K562 (cell line): ENCODE results near the gene DNAJB2. TPM values are rescaled to one million over a fixed set of nuclear protein-coding genes. Genes with fewer than 3 reads are reported as not detected.

ENCODE experiments used
- EGR1 ChIP-seq: fragments of 450-650 bp; conservative IDR thresholded peaks from 2 replicates; pipeline ENCODE4 v1.6.1; 2017; ENCODE audit warnings: mild to moderate bottlenecking
- ZNF253 ChIP-seq: fragments of 250-450 bp; sonication (Bioruptor Pico); conservative IDR thresholded peaks from 2 replicates; pipeline ENCODE4 v1.6.1; 2021; ENCODE audit warnings: mild to moderate bottlenecking
- polyA plus RNA-seq, 8 experiments: library from polyadenylated mRNA; depleted of rRNA in 4 of 8; stranded (reverse) in 5 of 8; unstranded in 3 of 8; fragments of >200 nt; fragmentation: Nextera tagmentation in 2 of 8; fragmentation: Illumina TruSeq in 1 of 8; extraction: Ambion mirVana in 2 of 8; extraction: Trizol in 1 of 8; gene quantifications; 2 replicates each; pipeline versions ENCODE4 v1.2.1 to v1.2.3, GENCODE V29; 2011 to 2014; ENCODE audit warnings: inconsistent platforms in 1 of 8, missing spikeins in 1 of 8
- total RNA-seq, 7 experiments: library from RNA; depleted of rRNA in 6 of 7; stranded (reverse); fragments of >200 nt in 6 of 7; fragmentation: Illumina TruSeq in 2 of 7; extraction: Trizol in 2 of 7; gene quantifications; 2 replicates each; pipeline versions ENCODE4 v1.2.1 to v1.2.3, GENCODE V29; 2011 to 2021; ENCODE audit warnings: low replicate concordance in 1 of 7
- TF ChIP-seq, protein P1 (sequence below): fragments of 450-650 bp; IDR thresholded peaks from 2 replicates; pipeline ENCODE4 v1.6.1; 2016; ENCODE audit warnings: mild to moderate bottlenecking, moderate library complexity
- TF ChIP-seq, protein P2 (sequence below): fragments of 250-450 bp; sonication (Bioruptor Pico); IDR thresholded peaks from 2 replicates; pipeline ENCODE4 v1.8.0; 2022; ENCODE audit warnings: moderate library complexity, mild to moderate bottlenecking, inconsistent platforms
- TF ChIP-seq, protein P3 (sequence below): IDR thresholded peaks from 3 replicates; pipeline ENCODE4 v1.6.1; 2011; ENCODE audit warnings: borderline replicate concordance, mild to moderate bottlenecking, moderate library complexity; ENCODE audit not compliant: insufficient read length; ENCODE audit errors: extremely low read depth
- TF ChIP-seq, protein P4 (sequence below): fragments of 450-650 bp; formaldehyde crosslinking; IDR thresholded peaks from 2 replicates; pipeline ENCODE4 v1.4.0; 2020; ENCODE audit warnings: mild to moderate bottlenecking, moderate library complexity

Gene DNAJB2
- total and polyA plus RNA-seq, 9 of the 15 experiments (the other 6 are each of a cell fraction or from before 2014, with no cell fraction given), result 0.08 to 3.0 (median 2.2) TPM; not detected in 1

DNA sequence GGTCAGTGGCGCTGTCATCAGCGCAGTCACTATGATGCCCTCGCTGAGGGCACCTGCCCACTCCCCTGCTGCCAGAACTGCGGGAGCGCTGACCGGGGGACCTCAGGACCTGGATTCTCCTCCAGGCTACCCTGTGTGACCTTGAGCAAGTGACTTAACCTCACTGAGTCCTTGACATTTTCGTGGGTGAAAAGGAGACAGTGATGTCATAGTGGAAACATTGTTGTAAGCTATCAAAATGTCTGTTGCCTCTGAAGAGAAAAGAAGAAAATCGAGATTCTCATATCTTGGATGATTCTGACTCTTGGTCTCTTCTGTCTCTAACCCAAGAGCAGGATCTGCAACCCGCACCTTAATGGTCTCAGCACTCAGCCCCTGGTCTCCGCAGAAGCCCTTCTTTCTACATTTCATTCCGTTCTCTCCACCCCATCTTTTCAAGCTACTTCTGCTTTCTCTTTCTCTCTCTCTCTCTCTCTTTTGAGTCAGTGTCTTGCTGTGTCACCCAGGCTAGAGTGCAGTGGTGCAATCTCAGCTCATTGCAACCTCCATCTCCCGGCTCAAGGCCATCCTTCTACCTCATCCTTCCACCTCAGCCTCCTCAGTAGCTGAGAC lies 24.5 kb upstream of the DNAJB2 start (continued):
- TF ChIP-seq, protein P1, sequence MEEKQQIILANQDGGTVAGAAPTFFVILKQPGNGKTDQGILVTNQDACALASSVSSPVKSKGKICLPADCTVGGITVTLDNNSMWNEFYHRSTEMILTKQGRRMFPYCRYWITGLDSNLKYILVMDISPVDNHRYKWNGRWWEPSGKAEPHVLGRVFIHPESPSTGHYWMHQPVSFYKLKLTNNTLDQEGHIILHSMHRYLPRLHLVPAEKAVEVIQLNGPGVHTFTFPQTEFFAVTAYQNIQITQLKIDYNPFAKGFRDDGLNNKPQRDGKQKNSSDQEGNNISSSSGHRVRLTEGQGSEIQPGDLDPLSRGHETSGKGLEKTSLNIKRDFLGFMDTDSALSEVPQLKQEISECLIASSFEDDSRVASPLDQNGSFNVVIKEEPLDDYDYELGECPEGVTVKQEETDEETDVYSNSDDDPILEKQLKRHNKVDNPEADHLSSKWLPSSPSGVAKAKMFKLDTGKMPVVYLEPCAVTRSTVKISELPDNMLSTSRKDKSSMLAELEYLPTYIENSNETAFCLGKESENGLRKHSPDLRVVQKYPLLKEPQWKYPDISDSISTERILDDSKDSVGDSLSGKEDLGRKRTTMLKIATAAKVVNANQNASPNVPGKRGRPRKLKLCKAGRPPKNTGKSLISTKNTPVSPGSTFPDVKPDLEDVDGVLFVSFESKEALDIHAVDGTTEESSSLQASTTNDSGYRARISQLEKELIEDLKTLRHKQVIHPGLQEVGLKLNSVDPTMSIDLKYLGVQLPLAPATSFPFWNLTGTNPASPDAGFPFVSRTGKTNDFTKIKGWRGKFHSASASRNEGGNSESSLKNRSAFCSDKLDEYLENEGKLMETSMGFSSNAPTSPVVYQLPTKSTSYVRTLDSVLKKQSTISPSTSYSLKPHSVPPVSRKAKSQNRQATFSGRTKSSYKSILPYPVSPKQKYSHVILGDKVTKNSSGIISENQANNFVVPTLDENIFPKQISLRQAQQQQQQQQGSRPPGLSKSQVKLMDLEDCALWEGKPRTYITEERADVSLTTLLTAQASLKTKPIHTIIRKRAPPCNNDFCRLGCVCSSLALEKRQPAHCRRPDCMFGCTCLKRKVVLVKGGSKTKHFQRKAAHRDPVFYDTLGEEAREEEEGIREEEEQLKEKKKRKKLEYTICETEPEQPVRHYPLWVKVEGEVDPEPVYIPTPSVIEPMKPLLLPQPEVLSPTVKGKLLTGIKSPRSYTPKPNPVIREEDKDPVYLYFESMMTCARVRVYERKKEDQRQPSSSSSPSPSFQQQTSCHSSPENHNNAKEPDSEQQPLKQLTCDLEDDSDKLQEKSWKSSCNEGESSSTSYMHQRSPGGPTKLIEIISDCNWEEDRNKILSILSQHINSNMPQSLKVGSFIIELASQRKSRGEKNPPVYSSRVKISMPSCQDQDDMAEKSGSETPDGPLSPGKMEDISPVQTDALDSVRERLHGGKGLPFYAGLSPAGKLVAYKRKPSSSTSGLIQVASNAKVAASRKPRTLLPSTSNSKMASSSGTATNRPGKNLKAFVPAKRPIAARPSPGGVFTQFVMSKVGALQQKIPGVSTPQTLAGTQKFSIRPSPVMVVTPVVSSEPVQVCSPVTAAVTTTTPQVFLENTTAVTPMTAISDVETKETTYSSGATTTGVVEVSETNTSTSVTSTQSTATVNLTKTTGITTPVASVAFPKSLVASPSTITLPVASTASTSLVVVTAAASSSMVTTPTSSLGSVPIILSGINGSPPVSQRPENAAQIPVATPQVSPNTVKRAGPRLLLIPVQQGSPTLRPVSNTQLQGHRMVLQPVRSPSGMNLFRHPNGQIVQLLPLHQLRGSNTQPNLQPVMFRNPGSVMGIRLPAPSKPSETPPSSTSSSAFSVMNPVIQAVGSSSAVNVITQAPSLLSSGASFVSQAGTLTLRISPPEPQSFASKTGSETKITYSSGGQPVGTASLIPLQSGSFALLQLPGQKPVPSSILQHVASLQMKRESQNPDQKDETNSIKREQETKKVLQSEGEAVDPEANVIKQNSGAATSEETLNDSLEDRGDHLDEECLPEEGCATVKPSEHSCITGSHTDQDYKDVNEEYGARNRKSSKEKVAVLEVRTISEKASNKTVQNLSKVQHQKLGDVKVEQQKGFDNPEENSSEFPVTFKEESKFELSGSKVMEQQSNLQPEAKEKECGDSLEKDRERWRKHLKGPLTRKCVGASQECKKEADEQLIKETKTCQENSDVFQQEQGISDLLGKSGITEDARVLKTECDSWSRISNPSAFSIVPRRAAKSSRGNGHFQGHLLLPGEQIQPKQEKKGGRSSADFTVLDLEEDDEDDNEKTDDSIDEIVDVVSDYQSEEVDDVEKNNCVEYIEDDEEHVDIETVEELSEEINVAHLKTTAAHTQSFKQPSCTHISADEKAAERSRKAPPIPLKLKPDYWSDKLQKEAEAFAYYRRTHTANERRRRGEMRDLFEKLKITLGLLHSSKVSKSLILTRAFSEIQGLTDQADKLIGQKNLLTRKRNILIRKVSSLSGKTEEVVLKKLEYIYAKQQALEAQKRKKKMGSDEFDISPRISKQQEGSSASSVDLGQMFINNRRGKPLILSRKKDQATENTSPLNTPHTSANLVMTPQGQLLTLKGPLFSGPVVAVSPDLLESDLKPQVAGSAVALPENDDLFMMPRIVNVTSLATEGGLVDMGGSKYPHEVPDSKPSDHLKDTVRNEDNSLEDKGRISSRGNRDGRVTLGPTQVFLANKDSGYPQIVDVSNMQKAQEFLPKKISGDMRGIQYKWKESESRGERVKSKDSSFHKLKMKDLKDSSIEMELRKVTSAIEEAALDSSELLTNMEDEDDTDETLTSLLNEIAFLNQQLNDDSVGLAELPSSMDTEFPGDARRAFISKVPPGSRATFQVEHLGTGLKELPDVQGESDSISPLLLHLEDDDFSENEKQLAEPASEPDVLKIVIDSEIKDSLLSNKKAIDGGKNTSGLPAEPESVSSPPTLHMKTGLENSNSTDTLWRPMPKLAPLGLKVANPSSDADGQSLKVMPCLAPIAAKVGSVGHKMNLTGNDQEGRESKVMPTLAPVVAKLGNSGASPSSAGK, result no peak
- TF ChIP-seq, protein P2, sequence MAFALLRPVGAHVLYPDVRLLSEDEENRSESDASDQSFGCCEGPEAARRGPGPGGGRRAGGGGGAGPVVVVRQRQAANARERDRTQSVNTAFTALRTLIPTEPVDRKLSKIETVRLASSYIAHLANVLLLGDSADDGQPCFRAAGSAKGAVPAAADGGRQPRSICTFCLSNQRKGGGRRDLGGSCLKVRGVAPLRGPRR (CRISPR knock-in tag), result no peak
- no peak for TF ChIP-seq ZNF253 (CRISPR knock-in tag)
- TF ChIP-seq, protein P3, sequence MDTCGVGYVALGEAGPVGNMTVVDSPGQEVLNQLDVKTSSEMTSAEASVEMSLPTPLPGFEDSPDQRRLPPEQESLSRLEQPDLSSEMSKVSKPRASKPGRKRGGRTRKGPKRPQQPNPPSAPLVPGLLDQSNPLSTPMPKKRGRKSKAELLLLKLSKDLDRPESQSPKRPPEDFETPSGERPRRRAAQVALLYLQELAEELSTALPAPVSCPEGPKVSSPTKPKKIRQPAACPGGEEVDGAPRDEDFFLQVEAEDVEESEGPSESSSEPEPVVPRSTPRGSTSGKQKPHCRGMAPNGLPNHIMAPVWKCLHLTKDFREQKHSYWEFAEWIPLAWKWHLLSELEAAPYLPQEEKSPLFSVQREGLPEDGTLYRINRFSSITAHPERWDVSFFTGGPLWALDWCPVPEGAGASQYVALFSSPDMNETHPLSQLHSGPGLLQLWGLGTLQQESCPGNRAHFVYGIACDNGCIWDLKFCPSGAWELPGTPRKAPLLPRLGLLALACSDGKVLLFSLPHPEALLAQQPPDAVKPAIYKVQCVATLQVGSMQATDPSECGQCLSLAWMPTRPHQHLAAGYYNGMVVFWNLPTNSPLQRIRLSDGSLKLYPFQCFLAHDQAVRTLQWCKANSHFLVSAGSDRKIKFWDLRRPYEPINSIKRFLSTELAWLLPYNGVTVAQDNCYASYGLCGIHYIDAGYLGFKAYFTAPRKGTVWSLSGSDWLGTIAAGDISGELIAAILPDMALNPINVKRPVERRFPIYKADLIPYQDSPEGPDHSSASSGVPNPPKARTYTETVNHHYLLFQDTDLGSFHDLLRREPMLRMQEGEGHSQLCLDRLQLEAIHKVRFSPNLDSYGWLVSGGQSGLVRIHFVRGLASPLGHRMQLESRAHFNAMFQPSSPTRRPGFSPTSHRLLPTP, result no peak
- TF ChIP-seq, protein P4, sequence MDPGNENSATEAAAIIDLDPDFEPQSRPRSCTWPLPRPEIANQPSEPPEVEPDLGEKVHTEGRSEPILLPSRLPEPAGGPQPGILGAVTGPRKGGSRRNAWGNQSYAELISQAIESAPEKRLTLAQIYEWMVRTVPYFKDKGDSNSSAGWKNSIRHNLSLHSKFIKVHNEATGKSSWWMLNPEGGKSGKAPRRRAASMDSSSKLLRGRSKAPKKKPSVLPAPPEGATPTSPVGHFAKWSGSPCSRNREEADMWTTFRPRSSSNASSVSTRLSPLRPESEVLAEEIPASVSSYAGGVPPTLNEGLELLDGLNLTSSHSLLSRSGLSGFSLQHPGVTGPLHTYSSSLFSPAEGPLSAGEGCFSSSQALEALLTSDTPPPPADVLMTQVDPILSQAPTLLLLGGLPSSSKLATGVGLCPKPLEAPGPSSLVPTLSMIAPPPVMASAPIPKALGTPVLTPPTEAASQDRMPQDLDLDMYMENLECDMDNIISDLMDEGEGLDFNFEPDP (CRISPR knock-in tag), result no peak
- no peak for TF ChIP-seq EGR1
